ENCODE data around the gene TRIM17. TPM values are rescaled to one million over a fixed set of nuclear protein-coding genes. Genes with fewer than 3 reads are reported as not detected.
A peak's percentile ranks its signal among the peaks of the same experiment; 100 is the strongest.

TRIM17 gene
- total and polyA plus RNA-seq, 7 donors: 0.44 to 0.95 TPM; not detected in 5

DNA sequence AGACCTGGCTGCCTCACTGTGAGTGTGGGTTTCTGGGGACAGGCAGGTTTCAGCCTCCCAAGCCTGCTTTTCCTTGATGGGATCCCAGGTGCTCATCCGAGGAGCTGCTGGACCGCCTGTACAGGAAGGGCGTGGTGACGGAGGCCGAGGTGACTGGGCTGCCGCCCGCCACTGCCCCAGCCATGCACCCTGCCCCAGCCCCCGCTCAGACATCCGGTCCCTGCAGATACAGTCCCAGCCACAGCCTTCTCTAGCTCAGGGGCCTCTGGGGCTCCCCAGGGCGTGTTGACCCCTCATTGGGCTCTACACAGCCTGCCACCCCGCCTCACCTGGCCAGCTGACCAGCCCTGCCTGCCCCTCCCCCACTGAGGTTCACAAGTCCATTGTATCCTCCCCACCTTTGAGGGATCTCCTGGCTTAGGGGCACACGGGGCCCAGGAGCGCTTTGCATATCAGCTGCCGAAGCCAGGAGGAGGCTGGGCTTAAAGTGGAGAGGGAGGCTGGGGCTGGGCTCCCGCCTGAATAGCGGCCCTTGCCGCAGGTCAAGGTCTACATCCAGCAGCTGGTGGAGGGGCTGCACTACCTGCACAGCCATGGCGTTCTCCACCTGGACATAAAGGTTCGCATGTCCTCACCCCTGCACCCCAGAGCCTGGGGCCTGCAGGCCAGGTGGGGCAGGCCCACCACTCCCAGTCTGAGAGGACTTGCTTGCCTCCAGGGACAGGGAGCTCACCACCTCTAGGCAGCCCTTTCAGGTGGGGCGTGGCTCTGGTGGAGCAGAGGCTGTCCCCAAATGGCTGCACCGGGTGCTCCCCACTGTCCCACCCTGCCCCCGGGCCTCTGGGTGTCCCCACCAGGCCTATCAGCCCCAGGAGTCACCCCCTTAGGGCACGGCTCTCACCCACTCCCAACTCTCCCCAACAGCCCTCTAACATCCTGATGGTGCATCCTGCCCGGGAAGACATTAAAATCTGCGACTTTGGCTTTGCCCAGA is 48.6 kb downstream of the TRIM17 start:
- DNase-seq: peak; percentile 58
- intact Hi-C loops (cut with DNase I): no loop called here
- peaks cover 0 to 31% (median 0%) of the 10 kb centered on the region in 3 donors for H3K27me3 ChIP-seq
- no peaks in the 10 kb centered on the region for H3K36me3 ChIP-seq
- TF ChIP-seq POLR2A (IDR thresholded peaks at IDR 0.05) (no peak), POLR2AphosphoS5 (IDR thresholded peaks at IDR 0.05) (no peak), EP300 (IDR thresholded peaks at IDR 0.05) (no peak)
- TF ChIP-seq, protein P1, sequence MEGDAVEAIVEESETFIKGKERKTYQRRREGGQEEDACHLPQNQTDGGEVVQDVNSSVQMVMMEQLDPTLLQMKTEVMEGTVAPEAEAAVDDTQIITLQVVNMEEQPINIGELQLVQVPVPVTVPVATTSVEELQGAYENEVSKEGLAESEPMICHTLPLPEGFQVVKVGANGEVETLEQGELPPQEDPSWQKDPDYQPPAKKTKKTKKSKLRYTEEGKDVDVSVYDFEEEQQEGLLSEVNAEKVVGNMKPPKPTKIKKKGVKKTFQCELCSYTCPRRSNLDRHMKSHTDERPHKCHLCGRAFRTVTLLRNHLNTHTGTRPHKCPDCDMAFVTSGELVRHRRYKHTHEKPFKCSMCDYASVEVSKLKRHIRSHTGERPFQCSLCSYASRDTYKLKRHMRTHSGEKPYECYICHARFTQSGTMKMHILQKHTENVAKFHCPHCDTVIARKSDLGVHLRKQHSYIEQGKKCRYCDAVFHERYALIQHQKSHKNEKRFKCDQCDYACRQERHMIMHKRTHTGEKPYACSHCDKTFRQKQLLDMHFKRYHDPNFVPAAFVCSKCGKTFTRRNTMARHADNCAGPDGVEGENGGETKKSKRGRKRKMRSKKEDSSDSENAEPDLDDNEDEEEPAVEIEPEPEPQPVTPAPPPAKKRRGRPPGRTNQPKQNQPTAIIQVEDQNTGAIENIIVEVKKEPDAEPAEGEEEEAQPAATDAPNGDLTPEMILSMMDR (IDR thresholded peaks at IDR 0.05): no peak
- no peaks in the 10 kb centered on the region for H3K4me1 ChIP-seq
- H3K9me3 ChIP-seq: no peaks in the 10 kb centered on the region
- no peak overlapping the region for H3K27ac ChIP-seq
- H3K4me3 ChIP-seq: no peak overlapping the region
- 29 to 58% methylated on average over 25 of the region's 25 CpGs for WGBS, 2 donors

- H3K27me3 ChIP-seq: peaks cover 0 to 31% (median 0%) of the 10 kb centered on the region in 3 donors
- DNase-seq: peak; percentile 58
Observed at GRCh38 chr1:228366866-228367741, 49.6 kb downstream of the TRIM17 start.

GRCh38 chr1:228366062-228366865 is 50.4 kb downstream of the TRIM17 start:
- Histone ChIP-seq H3K27ac (no peak overlapping the region), H3K27me3 (peaks cover 0 to 31% (median 0%) of the 10 kb centered on the region in 3 donors), H3K4me1 (no peaks in the 10 kb centered on the region), H3K36me3 (no peaks in the 10 kb centered on the region), H3K4me3 (no peak overlapping the region), H3K9me3 (no peaks in the 10 kb centered on the region)
- DNase-seq: peak; percentile 56
- 84 to 90% methylated on average over 23 of the region's 23 CpGs for WGBS, 2 donors
- no peak for TF ChIP-seq EP300 (IDR thresholded peaks at IDR 0.05)
- no peak for TF ChIP-seq POLR2AphosphoS5 (IDR thresholded peaks at IDR 0.05)
- no peak for TF ChIP-seq POLR2A (IDR thresholded peaks at IDR 0.05)
- TF ChIP-seq, protein P1 (IDR thresholded peaks at IDR 0.05): no peak
- intact Hi-C loops (cut with DNase I): no loop called here

More at GRCh38 chr1:228366866-228367741, 49.6 kb downstream of the TRIM17 start:
- H3K27ac ChIP-seq: no peak overlapping the region
- WGBS, 2 donors: 55 to 79% methylated on average over 24 of the region's 24 CpGs
- no peaks in the 10 kb centered on the region for H3K36me3 ChIP-seq
- no peaks in the 10 kb centered on the region for H3K9me3 ChIP-seq
- intact Hi-C loops (cut with DNase I): no loop called here
- no peak for TF ChIP-seq POLR2A (IDR thresholded peaks at IDR 0.05)
- no peak for TF ChIP-seq POLR2AphosphoS5 (IDR thresholded peaks at IDR 0.05)
- no peak for TF ChIP-seq EP300 (IDR thresholded peaks at IDR 0.05)
- TF ChIP-seq, protein P1 (IDR thresholded peaks at IDR 0.05): no peak
- no peak overlapping the region for H3K4me3 ChIP-seq
- H3K4me1 ChIP-seq: no peaks in the 10 kb centered on the region
